H9 (cell line): Measurements from ENCODE around the gene EML2. TPM values are rescaled to one million over a fixed set of nuclear protein-coding genes. Genes with fewer than 3 reads are reported as not detected.
"Not testable (repeated sequence)": the region's sequence is repeated elsewhere in the genome, so short reads cannot be mapped to it uniquely, and the experiment has no call there.

ENCODE experiments used
- DNase-seq: peaks from one replicate; pipeline ENCODE4 v3.0.0-alpha.2; 2017
- H2AFZ ChIP-seq: one replicate; pipeline ENCODE4 v1.6.1; 2013; ENCODE audit warnings: mild to moderate bottlenecking, low read length, control low read depth, moderate library complexity
- H2AK5ac ChIP-seq: 2 replicates; pipeline ENCODE4 v1.6.1; 2013; ENCODE audit warnings: low read length, control low read depth, mixed read lengths; ENCODE audit not compliant: insufficient read length
- H2BK120ac ChIP-seq: one replicate; pipeline ENCODE4 v1.6.1; 2013; ENCODE audit warnings: low read depth, mild to moderate bottlenecking, low read length, control low read depth, inconsistent platforms; ENCODE audit not compliant: poor library complexity, severe bottlenecking
- H2BK12ac ChIP-seq: 2 replicates; pipeline ENCODE4 v1.6.1; 2013; ENCODE audit warnings: low read length, control low read depth, mixed read lengths, low read depth; ENCODE audit not compliant: insufficient read length
- H2BK15ac ChIP-seq: 2 replicates; pipeline ENCODE4 v1.6.1; 2013; ENCODE audit warnings: low read depth, low read length, control low read depth
- H2BK20ac ChIP-seq: one replicate; pipeline ENCODE4 v1.6.1; 2013; ENCODE audit warnings: low read depth, mild to moderate bottlenecking, low read length, control low read depth, inconsistent platforms; ENCODE audit not compliant: poor library complexity, severe bottlenecking
- H2BK5ac ChIP-seq: 2 replicates; pipeline ENCODE4 v1.6.1; 2013; ENCODE audit warnings: low read length, control low read depth, mixed read lengths; ENCODE audit not compliant: insufficient read length
- H3K14ac ChIP-seq: 2 replicates; pipeline ENCODE4 v1.6.1; 2013; ENCODE audit warnings: low read length, control low read depth; ENCODE audit not compliant: insufficient read depth
- H3K18ac ChIP-seq: 2 replicates; pipeline ENCODE4 v1.6.1; 2013; ENCODE audit warnings: low read depth, mild to moderate bottlenecking, mixed read lengths, low read length, control low read depth; ENCODE audit not compliant: insufficient read length
- H3K23ac ChIP-seq: 2 replicates; pipeline ENCODE4 v1.6.1; 2013; ENCODE audit warnings: low read length, control low read depth, mixed read lengths, low read depth; ENCODE audit not compliant: insufficient read length
- H3K23me2 ChIP-seq: 2 replicates; pipeline ENCODE4 v1.6.1; 2013; ENCODE audit warnings: low read depth, mild to moderate bottlenecking, mixed read lengths, low read length, control low read depth; ENCODE audit not compliant: insufficient read length, poor library complexity, severe bottlenecking
- H3K27ac ChIP-seq: 2 replicates; pipeline ENCODE4 v1.5.1; 2013; ENCODE audit warnings: low read length, control low read depth, mixed read lengths, low read depth; ENCODE audit not compliant: insufficient read length
- H3K27me3 ChIP-seq: 2 replicates; pipeline ENCODE4 v1.6.1; 2013; ENCODE audit warnings: low read length, control low read depth, inconsistent platforms; ENCODE audit not compliant: insufficient read depth
- H3K4ac ChIP-seq: 2 replicates; pipeline ENCODE4 v1.6.1; 2013; ENCODE audit warnings: low read depth, mild to moderate bottlenecking, control low read depth, inconsistent platforms, low read length, moderate library complexity
- H3K4me1 ChIP-seq: 2 replicates; pipeline ENCODE4 v1.6.1; 2013; ENCODE audit warnings: low read length, control low read depth, inconsistent platforms; ENCODE audit not compliant: insufficient read depth
- H3K4me2 ChIP-seq: 2 replicates; pipeline ENCODE4 v1.6.1; 2013; ENCODE audit warnings: low read length, control low read depth, mixed read lengths; ENCODE audit not compliant: insufficient read length, insufficient read depth
- H3K56ac ChIP-seq: 2 replicates; pipeline ENCODE4 v1.6.1; 2013; ENCODE audit warnings: low read depth, mild to moderate bottlenecking, mixed read lengths, low read length, control low read depth; ENCODE audit not compliant: insufficient read length
- H3K79me1 ChIP-seq: 2 replicates; pipeline ENCODE4 v1.6.1; 2013; ENCODE audit warnings: low read depth, mild to moderate bottlenecking, moderate library complexity, low read length, control low read depth, inconsistent platforms; ENCODE audit not compliant: insufficient read depth, poor library complexity, severe bottlenecking
- H3K79me2 ChIP-seq: 2 replicates; pipeline ENCODE4 v1.6.1; 2013; ENCODE audit warnings: low read length, control low read depth, inconsistent platforms; ENCODE audit not compliant: insufficient read depth
- H3K9ac ChIP-seq: 2 replicates; pipeline ENCODE4 v1.6.1; 2013; ENCODE audit warnings: low read length, control low read depth, mixed read lengths; ENCODE audit not compliant: insufficient read length; ENCODE audit errors: extremely low read depth
- H3K9me3 ChIP-seq: one replicate; pipeline ENCODE4 v1.6.1; 2013; ENCODE audit warnings: low read depth, low read length, inconsistent platforms; ENCODE audit not compliant: control insufficient read depth
- H3T11ph ChIP-seq: one replicate; pipeline ENCODE4 v1.6.1; 2013; ENCODE audit warnings: mild to moderate bottlenecking, low read length, control low read depth, inconsistent platforms
- H4K20me1 ChIP-seq: one replicate; pipeline ENCODE4 v1.6.1; 2013; ENCODE audit not compliant: control insufficient read depth, insufficient read length, insufficient read depth
- H4K5ac ChIP-seq: 2 replicates; pipeline ENCODE4 v1.6.1; 2013; ENCODE audit warnings: low read depth, mild to moderate bottlenecking, mixed read lengths, low read length, control low read depth; ENCODE audit not compliant: insufficient read length
- H4K8ac ChIP-seq: replicated peaks from 2 replicates; pipeline ENCODE4 v1.6.1; 2013; ENCODE audit warnings: low read length, control low read depth, mixed read lengths, low read depth; ENCODE audit not compliant: insufficient read length
- H4K91ac ChIP-seq: 2 replicates; pipeline ENCODE4 v1.6.1; 2013; ENCODE audit warnings: low read depth, mild to moderate bottlenecking, moderate library complexity, mixed read lengths, low read length, control low read depth; ENCODE audit not compliant: insufficient read length
- H3K27ac Mint-ChIP-seq, 3 experiments: 2 replicates in 2 of 3; 3 replicates in 1 of 3; pipeline ENCODE4 v1.8.0; 2020 to 2021; ENCODE audit warnings: mixed read lengths in 3 of 3, mild to moderate bottlenecking in 1 of 3, moderate library complexity in 1 of 3
- H3K27me3 Mint-ChIP-seq: 2 replicates; pipeline ENCODE4 v1.8.0; 2021; ENCODE audit warnings: low read depth, mild to moderate bottlenecking, moderate library complexity, mixed read lengths
- H3K36me3 Mint-ChIP-seq, 3 experiments: 2 replicates in 2 of 3; 3 replicates in 1 of 3; pipeline ENCODE4 v1.8.0; 2020 to 2021; ENCODE audit warnings: low read depth in 3 of 3, mixed read lengths in 3 of 3; ENCODE audit not compliant: insufficient read depth in 1 of 3
- H3K4me1 Mint-ChIP-seq, 2 experiments: 2 replicates each; pipeline ENCODE4 v1.8.0; 2020; ENCODE audit warnings: mixed read lengths in 2 of 2
- H3K4me3 Mint-ChIP-seq, 2 experiments: 2 replicates in 1 of 2; 3 replicates in 1 of 2; pipeline ENCODE4 v1.8.0; 2020 to 2021; ENCODE audit warnings: mild to moderate bottlenecking in 2 of 2, mixed read lengths in 2 of 2, moderate library complexity in 1 of 2
- H3K9me3 Mint-ChIP-seq, 2 experiments: 2 replicates in 1 of 2; 3 replicates in 1 of 2; pipeline ENCODE4 v1.8.0; 2020; ENCODE audit warnings: mild to moderate bottlenecking in 2 of 2, mixed read lengths in 2 of 2, moderate library complexity in 1 of 2
- WGBS: extraction: QIAGEN DNeasy Blood & Tissue Kit; methylation state at CpG from one replicate; pipeline ENCODE4 v1.1.7; 2013; ENCODE audit warnings: missing lambda C conversion rate, low lambda C conversion rate, mixed read lengths; ENCODE audit not compliant: insufficient read length; ENCODE audit errors: extremely low coverage; 5-methylcytosine and 5-hydroxymethylcytosine counted together
- total RNA-seq: library from RNA; stranded (reverse); gene quantifications from 2 replicates; pipeline ENCODE4 v1.2.1, GENCODE V29; 2021
- TF ChIP-seq, protein P1 (sequence below): fragments of 200-600 bp; sonication (generic); conservative IDR thresholded peaks from 3 replicates; pipeline ENCODE4 v1.8.0; 2021; ENCODE audit warnings: antibody characterized with exemption, mild to moderate bottlenecking

The EML2 gene
- total RNA-seq, 1 experiment from 2014 or later: 22.6 TPM

DNA sequence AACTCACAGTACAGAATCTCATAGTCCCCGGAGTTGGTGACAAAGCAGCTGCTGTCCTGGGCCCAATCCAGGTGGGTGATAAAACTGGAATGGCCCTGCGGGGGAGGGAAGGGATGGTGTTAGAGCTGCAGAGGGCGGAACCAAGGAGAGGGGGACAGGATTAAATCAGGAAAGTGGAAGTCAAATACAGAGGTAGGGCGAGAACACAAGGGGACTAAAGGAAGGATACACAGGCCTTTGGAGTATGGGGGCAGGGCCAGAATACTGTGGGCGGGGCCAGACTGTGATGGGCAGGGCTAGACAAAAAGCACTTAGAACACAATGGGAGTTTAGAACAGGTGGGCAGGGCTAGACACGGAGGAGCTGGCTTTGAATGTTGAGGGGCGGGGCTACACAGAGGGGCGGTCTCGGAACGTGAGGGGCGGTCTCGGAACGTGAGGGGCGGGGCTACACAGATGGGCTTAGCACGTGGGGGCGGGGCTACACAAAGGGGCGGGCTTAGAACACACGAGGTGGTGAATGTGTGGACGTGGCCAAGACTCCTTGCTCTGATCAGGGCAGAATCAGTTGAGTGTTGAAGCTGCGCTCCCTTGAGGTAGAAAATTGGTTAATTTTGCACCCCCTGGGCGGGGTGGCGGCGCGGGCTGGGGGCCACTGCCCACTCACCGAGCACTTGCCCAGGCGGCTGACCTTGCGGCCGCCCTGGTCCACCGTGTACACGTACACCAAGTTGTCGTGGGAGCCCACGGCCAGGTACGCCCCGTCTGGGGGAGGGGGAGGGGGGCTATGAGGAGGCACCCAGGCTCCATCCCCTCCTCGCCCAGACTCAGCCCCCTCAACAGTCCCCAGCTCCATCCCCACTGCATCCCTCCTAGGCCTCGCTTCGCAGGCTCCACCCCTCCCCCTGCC, 23.1 kb downstream of the EML2 start:
- Histone ChIP-seq H4K8ac (no peak overlapping the region), H2AFZ (no peak overlapping the region)
- H3K27ac Mint-ChIP-seq: peak overlapping the region; percentile 97 to 99 (median 98)

GRCh38 chr19:45615056-45615455, 24.1 kb downstream of the EML2 start:
- not testable (repeated sequence) for H3K79me2 ChIP-seq, H3K27ac Mint-ChIP-seq, H3K4ac ChIP-seq, H3K14ac ChIP-seq, H3K9me3 Mint-ChIP-seq, H4K5ac ChIP-seq, H4K8ac ChIP-seq, H2BK12ac ChIP-seq, H3K4me1 ChIP-seq, H2BK5ac ChIP-seq, H2AFZ ChIP-seq, H2BK15ac ChIP-seq, H3T11ph ChIP-seq, H3K9ac ChIP-seq, DNase-seq, H3K27me3 Mint-ChIP-seq, H3K56ac ChIP-seq, H3K18ac ChIP-seq, H3K23me2 ChIP-seq, H3K27ac ChIP-seq, H2AK5ac ChIP-seq, H2BK20ac ChIP-seq, H4K91ac ChIP-seq, H3K9me3 ChIP-seq, H3K23ac ChIP-seq, H3K27me3 ChIP-seq, H3K79me1 ChIP-seq, H4K20me1 ChIP-seq, H2BK120ac ChIP-seq
- Mint-ChIP-seq H3K36me3 (peaks cover 5 to 45% (median 37%) of the 10 kb centered on the region in 3 experiments; a peak in 6 of 7 replicates), H3K4me1 (peaks cover 5 to 17% of the 10 kb centered on the region in 2 experiments; a peak in 3 of 4 replicates), H3K4me3 (peak overlapping the region in 1 of 2 experiments; percentile 12; a peak in 2 of 5 replicates)
- peak overlapping the region; percentile 61 for H3K4me2 ChIP-seq
- WGBS: no CpG with 5 or more reads among the region's 9 CpGs

More for the DNA sequence above, 23.1 kb downstream of the EML2 start:
- H2BK120ac ChIP-seq: no peak overlapping the region
- H3K9me3 ChIP-seq: no peaks in the 10 kb centered on the region
- no peaks in the 10 kb centered on the region for H3K79me2 ChIP-seq
- no peak overlapping the region for H4K5ac ChIP-seq
- peak overlapping the region; percentile 14 for H3K27ac ChIP-seq
- H3K14ac ChIP-seq: peak overlapping the region; percentile 84
- H4K91ac ChIP-seq: no peak overlapping the region
- H2BK15ac ChIP-seq: no peak overlapping the region
- no CpG with 5 or more reads among the region's 37 CpGs for WGBS
- peak overlapping the region; percentile 91 for H3K4me2 ChIP-seq
- peak overlapping the region; percentile 78 to 95 for H3K4me3 Mint-ChIP-seq
- no peak overlapping the region for H3T11ph ChIP-seq
- no peak overlapping the region for H2BK12ac ChIP-seq
- H3K36me3 Mint-ChIP-seq: peaks cover 7 to 46% (median 36%) of the 10 kb centered on the region in 3 experiments; a peak in 6 of 7 replicates
- peak overlapping the region; percentile 10; the same call in 1 of the 2 replicates for H3K4ac ChIP-seq
- peak overlapping the region; percentile 56 for H3K18ac ChIP-seq
- H2BK5ac ChIP-seq: no peak overlapping the region
- no peak overlapping the region for H2BK20ac ChIP-seq
- peak overlapping the region; percentile 52 for H3K9ac ChIP-seq
- TF ChIP-seq, protein P1, sequence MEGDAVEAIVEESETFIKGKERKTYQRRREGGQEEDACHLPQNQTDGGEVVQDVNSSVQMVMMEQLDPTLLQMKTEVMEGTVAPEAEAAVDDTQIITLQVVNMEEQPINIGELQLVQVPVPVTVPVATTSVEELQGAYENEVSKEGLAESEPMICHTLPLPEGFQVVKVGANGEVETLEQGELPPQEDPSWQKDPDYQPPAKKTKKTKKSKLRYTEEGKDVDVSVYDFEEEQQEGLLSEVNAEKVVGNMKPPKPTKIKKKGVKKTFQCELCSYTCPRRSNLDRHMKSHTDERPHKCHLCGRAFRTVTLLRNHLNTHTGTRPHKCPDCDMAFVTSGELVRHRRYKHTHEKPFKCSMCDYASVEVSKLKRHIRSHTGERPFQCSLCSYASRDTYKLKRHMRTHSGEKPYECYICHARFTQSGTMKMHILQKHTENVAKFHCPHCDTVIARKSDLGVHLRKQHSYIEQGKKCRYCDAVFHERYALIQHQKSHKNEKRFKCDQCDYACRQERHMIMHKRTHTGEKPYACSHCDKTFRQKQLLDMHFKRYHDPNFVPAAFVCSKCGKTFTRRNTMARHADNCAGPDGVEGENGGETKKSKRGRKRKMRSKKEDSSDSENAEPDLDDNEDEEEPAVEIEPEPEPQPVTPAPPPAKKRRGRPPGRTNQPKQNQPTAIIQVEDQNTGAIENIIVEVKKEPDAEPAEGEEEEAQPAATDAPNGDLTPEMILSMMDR: no peak
- no peaks in the 10 kb centered on the region for H3K79me1 ChIP-seq
- H3K23me2 ChIP-seq: peaks cover 6% of the 10 kb centered on the region
- no peaks in the 10 kb centered on the region for H3K9me3 Mint-ChIP-seq
- H3K23ac ChIP-seq: no peak overlapping the region
- H3K27me3 ChIP-seq: no peaks in the 10 kb centered on the region
- DNase-seq: peak; percentile 98
- no peaks in the 10 kb centered on the region for H4K20me1 ChIP-seq
- H3K4me1 Mint-ChIP-seq: peaks cover 5 to 22% of the 10 kb centered on the region in 2 experiments; a peak in 3 of 4 replicates
- H3K56ac ChIP-seq: no peak overlapping the region
- no peak overlapping the region for H2AK5ac ChIP-seq
- H3K4me1 ChIP-seq: no peaks in the 10 kb centered on the region
- no peaks in the 10 kb centered on the region for H3K27me3 Mint-ChIP-seq
